PC-9 (cell line): Measurements from ENCODE around the gene PHKG2.

ENCODE experiments used
- EZH2 ChIP-seq: fragments of 200-600 bp; sonication (generic); IDR thresholded peaks from 2 replicates; pipeline ENCODE4 v1.8.0; 2017; ENCODE audit warnings: antibody characterized with exemption, low read depth
- TF ChIP-seq, protein P1 (sequence below): fragments of 200-600 bp; sonication (generic); conservative IDR thresholded peaks from 2 replicates; pipeline ENCODE4 v1.6.1; 2017; ENCODE audit warnings: mixed run types, antibody characterized with exemption, mild to moderate bottlenecking, moderate library complexity

DNA sequence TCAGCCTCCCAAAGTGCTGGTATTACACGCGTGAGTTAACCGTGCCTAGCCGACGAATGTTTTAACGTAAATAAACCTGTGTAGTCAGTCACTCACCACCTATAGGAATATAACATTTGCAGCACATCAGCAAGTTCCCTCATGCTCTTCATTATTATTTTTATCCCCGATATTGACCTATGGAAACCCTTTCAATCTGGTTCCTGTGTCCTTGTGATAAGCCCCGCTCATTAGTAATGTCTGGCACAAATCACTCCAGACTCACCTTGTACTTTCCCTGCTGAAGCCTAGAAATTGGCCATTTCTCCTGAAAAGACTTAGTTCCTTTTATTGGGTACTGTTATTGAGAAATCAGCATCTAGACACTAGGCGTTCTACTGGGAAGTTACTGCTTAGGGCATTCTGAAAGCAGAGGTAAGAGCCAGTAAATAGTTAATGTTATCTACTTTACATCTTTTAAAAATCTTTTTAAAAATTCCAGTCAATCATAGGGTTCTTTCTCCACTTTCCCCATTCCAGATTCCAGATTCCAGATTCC, 1.5 kb upstream of the PHKG2 start:
- TF ChIP-seq, protein P1, sequence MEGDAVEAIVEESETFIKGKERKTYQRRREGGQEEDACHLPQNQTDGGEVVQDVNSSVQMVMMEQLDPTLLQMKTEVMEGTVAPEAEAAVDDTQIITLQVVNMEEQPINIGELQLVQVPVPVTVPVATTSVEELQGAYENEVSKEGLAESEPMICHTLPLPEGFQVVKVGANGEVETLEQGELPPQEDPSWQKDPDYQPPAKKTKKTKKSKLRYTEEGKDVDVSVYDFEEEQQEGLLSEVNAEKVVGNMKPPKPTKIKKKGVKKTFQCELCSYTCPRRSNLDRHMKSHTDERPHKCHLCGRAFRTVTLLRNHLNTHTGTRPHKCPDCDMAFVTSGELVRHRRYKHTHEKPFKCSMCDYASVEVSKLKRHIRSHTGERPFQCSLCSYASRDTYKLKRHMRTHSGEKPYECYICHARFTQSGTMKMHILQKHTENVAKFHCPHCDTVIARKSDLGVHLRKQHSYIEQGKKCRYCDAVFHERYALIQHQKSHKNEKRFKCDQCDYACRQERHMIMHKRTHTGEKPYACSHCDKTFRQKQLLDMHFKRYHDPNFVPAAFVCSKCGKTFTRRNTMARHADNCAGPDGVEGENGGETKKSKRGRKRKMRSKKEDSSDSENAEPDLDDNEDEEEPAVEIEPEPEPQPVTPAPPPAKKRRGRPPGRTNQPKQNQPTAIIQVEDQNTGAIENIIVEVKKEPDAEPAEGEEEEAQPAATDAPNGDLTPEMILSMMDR: no peak
- no peak for TF ChIP-seq EZH2
